ENCODE measurements around the gene TRMT1L.
"Not testable (repeated sequence)": the region's sequence is repeated elsewhere in the genome, so short reads cannot be mapped to it uniquely, and the experiment has no call there.

The TRMT1L gene

GRCh38 chr1:185156854-185157598, at the start of gene TRMT1L, which contains the start of gene SWT1:
Gene TRMT1L (minus strand): TSS chr1:185156953. CDS start chr1:185156712, 241 bp downstream.
Gene SWT1 (plus strand): TSS chr1:185157167. CDS start chr1:185160842, 3,675 bp downstream.
- Mint-ChIP-seq H3K9me3 (no peaks in the 10 kb centered on the region), H3K4me3 (peak within 1 kb of the TSS; percentile 89), H3K36me3 (ENCODE audit: low read depth) (peaks cover 30% of the 10 kb centered on the region), H3K4me1 (ENCODE audit: low read depth) (peaks cover 41% of the 10 kb centered on the region), H3K27me3 (no peaks in the 10 kb centered on the region), H3K27ac (peak within 1 kb of the TSS; percentile 99)
- intact Hi-C loops (cut with micrococcal nuclease), result loop anchor here (2.0 to 5.0 kb wide), 3 partner anchors 110 to 402 kb away; partner anchors contain the start of genes EDEM3, IVNS1ABP and RNF2

- Mint-ChIP-seq H3K9me3 (peaks cover 35% of the 10 kb centered on the region), H3K4me1 (ENCODE audit: low read depth) (no peaks in the 10 kb centered on the region), H3K4me3 (no peak overlapping the region), H3K27ac (no peak overlapping the region), H3K36me3 (ENCODE audit: low read depth) (peaks cover 45% of the 10 kb centered on the region), H3K27me3 (no peaks in the 10 kb centered on the region)
- intact Hi-C loops (cut with micrococcal nuclease), result no loop called here
These were observed 44.1 kb upstream of the TRMT1L start for GRCh38 chr1:185200889-185201288.

DNA sequence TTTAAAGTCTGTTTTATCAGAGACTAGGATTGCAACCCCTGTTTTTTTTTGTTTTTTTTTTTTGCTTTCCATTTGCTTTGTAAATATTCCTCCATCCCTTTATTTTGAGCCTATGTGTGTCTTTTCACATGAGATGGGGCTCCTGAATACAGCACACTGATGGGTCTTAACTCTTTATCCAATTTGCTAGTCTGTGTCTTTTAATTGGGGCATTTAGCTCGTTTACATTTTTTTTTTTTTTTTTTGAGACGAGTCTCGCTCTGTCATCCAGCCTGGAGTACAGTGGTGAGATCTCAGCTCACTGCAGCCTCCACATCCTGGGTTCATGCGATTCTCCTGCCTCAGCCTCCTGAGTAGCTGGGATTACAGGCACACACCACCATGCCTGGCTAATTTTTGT, 42.0 kb upstream of the TRMT1L start:
- H3K4me1 Mint-ChIP-seq (ENCODE audit: low read depth); H3K27me3 Mint-ChIP-seq; H3K4me3 Mint-ChIP-seq; intact Hi-C loops (cut with micrococcal nuclease); H3K27ac Mint-ChIP-seq: not testable (repeated sequence)
- peaks cover 63% of the 10 kb centered on the region for H3K36me3 Mint-ChIP-seq (ENCODE audit: low read depth)
- H3K9me3 Mint-ChIP-seq, result peaks cover 35% of the 10 kb centered on the region

DNA sequence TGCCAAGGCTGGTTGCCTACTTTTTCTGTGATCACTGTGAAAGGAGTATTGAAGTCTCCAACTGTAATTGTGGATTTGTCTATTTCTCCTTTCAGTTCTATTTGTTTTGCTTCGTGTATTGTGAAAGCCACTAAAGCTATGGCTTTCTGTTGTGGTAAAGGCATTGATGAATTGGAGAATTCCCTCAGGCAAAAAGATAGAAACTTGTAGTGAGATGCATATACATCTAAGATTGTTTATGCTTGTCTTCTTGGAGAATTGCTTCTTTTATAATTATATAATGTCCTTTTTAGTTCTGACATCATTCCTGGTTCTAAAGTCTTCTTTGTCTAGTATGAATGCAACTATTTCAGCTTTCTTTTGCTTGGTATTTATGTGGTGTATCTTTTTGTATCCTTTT, 37.0 kb upstream of the TRMT1L start:
- H3K4me1 Mint-ChIP-seq (ENCODE audit: low read depth), result no peaks in the 10 kb centered on the region
- no peak overlapping the region for H3K27ac Mint-ChIP-seq
- H3K27me3 Mint-ChIP-seq, result no peaks in the 10 kb centered on the region
- intact Hi-C loops (cut with micrococcal nuclease), result no loop called here
- H3K9me3 Mint-ChIP-seq, result peaks cover 15% of the 10 kb centered on the region
- peaks cover 62% of the 10 kb centered on the region for H3K36me3 Mint-ChIP-seq (ENCODE audit: low read depth)
- no peak overlapping the region for H3K4me3 Mint-ChIP-seq

GRCh38 chr1:185170291-185170848, 13.6 kb upstream of the TRMT1L start:
- peaks cover 5% of the 10 kb centered on the region for H3K4me1 Mint-ChIP-seq (ENCODE audit: low read depth)
- peaks cover 58% of the 10 kb centered on the region for H3K36me3 Mint-ChIP-seq (ENCODE audit: low read depth)
- no peaks in the 10 kb centered on the region for H3K27me3 Mint-ChIP-seq
- intact Hi-C loops (cut with micrococcal nuclease), result loop anchor here (2.0 to 5.0 kb wide), 2 partner anchors 188 to 366 kb away; no protein-coding TSS in a partner anchor
- H3K4me3 Mint-ChIP-seq, result no peak overlapping the region
- no peak overlapping the region for H3K27ac Mint-ChIP-seq
- no peaks in the 10 kb centered on the region for H3K9me3 Mint-ChIP-seq

- intact Hi-C loops (cut with micrococcal nuclease), result no loop called here
- Mint-ChIP-seq H3K4me1 (ENCODE audit: low read depth) (peaks cover 5% of the 10 kb centered on the region), H3K36me3 (ENCODE audit: low read depth) (peaks cover 74% of the 10 kb centered on the region), H3K27me3 (no peaks in the 10 kb centered on the region), H3K4me3 (no peak overlapping the region), H3K27ac (peak overlapping the region; percentile 21), H3K9me3 (no peaks in the 10 kb centered on the region)
These were observed 9.4 kb upstream of the TRMT1L start for GRCh38 chr1:185166106-185166505.

DNA sequence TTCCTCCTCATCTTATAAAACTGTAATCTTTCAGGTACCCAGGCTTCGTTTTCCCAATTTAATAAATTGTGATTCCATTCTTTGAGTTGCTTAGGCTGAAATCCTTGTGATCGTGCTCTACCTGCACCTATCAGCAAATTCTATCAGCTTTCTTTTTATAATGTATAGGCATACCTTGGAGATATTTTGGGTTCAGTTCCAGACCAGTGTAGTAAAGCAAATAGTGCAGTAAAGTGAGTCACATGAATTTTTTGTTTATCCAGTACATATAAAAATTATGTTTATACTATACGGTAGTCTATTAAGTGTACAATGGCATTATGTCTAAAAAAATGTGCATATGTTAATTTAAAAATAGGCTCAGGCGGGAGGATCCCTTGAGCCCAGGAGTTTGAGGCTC, 5.7 kb upstream of the TRMT1L start:
- H3K27ac Mint-ChIP-seq, result no peak overlapping the region
- intact Hi-C loops (cut with micrococcal nuclease), result no loop called here
- no peaks in the 10 kb centered on the region for H3K9me3 Mint-ChIP-seq
- H3K4me1 Mint-ChIP-seq (ENCODE audit: low read depth), result peaks cover 17% of the 10 kb centered on the region
- H3K27me3 Mint-ChIP-seq, result no peaks in the 10 kb centered on the region
- no peak overlapping the region for H3K4me3 Mint-ChIP-seq
- peaks cover 57% of the 10 kb centered on the region for H3K36me3 Mint-ChIP-seq (ENCODE audit: low read depth)

DNA sequence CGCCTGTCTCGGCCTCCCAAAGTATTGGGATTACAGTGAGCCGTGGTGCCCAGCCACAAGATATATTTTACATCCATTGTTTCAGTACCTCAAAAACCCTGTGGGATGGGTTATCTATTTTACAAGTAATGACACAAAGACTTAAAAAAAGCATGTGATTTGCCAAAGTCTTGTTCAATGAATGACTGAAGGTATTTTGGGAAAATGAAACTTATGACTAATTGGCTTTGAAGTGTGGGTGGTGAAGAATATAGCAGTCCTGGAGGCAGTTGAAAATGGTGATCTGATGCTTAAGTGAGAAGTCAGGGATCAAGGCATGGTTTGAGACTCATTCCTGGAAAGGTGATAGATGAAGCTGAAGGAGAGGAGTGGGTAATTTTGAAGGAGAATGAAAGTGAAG, 3.2 kb upstream of the TRMT1L start:
- Mint-ChIP-seq H3K36me3 (ENCODE audit: low read depth) (peaks cover 51% of the 10 kb centered on the region), H3K4me1 (ENCODE audit: low read depth) (peaks cover 21% of the 10 kb centered on the region), H3K27me3 (no peaks in the 10 kb centered on the region), H3K9me3 (no peaks in the 10 kb centered on the region), H3K4me3 (no peak overlapping the region), H3K27ac (no peak overlapping the region)
- intact Hi-C loops (cut with micrococcal nuclease), result loop anchor here (5.0 kb wide), 2 partner anchors 113 to 157 kb away; partner anchors contain the start of genes IVNS1ABP and RNF2

- no peaks in the 10 kb centered on the region for H3K9me3 Mint-ChIP-seq
- H3K4me3 Mint-ChIP-seq, result no peak overlapping the region
- no peak overlapping the region for H3K27ac Mint-ChIP-seq
- H3K27me3 Mint-ChIP-seq, result no peaks in the 10 kb centered on the region
- intact Hi-C loops (cut with micrococcal nuclease), result loop anchor here (5.0 kb wide), 2 partner anchors 111 to 159 kb away; partner anchors contain the start of genes IVNS1ABP and RNF2
- H3K4me1 Mint-ChIP-seq (ENCODE audit: low read depth), result peaks cover 24% of the 10 kb centered on the region
- H3K36me3 Mint-ChIP-seq (ENCODE audit: low read depth), result peaks cover 39% of the 10 kb centered on the region
These were observed 2.0 kb upstream of the TRMT1L start for GRCh38 chr1:185158800-185159199.

- H3K27me3 Mint-ChIP-seq, result no peaks in the 10 kb centered on the region
- intact Hi-C loops (cut with micrococcal nuclease), result loop anchor here (2.0 to 5.0 kb wide), 3 partner anchors 111 to 403 kb away; partner anchors contain the start of genes EDEM3, IVNS1ABP and RNF2
- peaks cover 33% of the 10 kb centered on the region for H3K4me1 Mint-ChIP-seq (ENCODE audit: low read depth)
- H3K9me3 Mint-ChIP-seq, result no peaks in the 10 kb centered on the region
- peaks cover 30% of the 10 kb centered on the region for H3K36me3 Mint-ChIP-seq (ENCODE audit: low read depth)
- peak overlapping the region; percentile 99 for H3K27ac Mint-ChIP-seq
- peak overlapping the region; percentile 89 for H3K4me3 Mint-ChIP-seq
These were observed 1.1 kb upstream of the TRMT1L start for GRCh38 chr1:185157599-185158412.

DNA sequence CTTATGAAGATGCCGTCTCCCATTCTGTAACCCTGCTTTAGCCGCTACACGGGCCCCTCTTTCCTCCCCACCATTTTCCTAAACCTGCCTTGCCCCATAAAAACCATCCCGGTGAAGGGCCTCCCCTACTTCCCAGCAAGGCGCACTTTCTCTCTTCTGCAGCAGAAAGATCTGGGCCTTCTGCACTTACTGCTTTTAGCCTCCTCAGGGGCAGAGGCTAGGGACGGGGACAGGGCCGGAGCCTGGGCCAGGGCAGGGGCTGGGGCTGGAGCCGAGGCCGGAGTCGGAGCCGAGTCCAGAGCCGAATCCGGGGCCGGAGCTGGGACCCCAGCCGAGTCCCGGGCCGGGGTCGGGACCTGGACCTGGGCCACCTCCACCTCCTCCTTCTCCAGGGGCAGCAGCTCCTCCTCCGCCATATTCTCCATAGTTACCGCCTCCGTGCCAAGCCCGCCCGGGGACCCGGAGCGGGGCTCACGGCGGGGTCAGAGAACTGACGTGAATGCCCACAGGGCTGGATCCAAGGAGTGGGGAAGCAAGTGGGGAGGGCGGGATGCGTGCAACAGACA, 382 bp downstream of the TRMT1L start:
- H3K4me1 Mint-ChIP-seq (ENCODE audit: low read depth), result peaks cover 41% of the 10 kb centered on the region
- intact Hi-C loops (cut with micrococcal nuclease), result loop anchor here (2.0 to 5.0 kb wide), 3 partner anchors 109 to 402 kb away; partner anchors contain the start of genes EDEM3, IVNS1ABP and RNF2
- H3K27ac Mint-ChIP-seq, result peak overlapping the region; percentile 99
- no peaks in the 10 kb centered on the region for H3K27me3 Mint-ChIP-seq
- peak overlapping the region; percentile 89 for H3K4me3 Mint-ChIP-seq
- no peaks in the 10 kb centered on the region for H3K9me3 Mint-ChIP-seq
- H3K36me3 Mint-ChIP-seq (ENCODE audit: low read depth), result peaks cover 27% of the 10 kb centered on the region

DNA sequence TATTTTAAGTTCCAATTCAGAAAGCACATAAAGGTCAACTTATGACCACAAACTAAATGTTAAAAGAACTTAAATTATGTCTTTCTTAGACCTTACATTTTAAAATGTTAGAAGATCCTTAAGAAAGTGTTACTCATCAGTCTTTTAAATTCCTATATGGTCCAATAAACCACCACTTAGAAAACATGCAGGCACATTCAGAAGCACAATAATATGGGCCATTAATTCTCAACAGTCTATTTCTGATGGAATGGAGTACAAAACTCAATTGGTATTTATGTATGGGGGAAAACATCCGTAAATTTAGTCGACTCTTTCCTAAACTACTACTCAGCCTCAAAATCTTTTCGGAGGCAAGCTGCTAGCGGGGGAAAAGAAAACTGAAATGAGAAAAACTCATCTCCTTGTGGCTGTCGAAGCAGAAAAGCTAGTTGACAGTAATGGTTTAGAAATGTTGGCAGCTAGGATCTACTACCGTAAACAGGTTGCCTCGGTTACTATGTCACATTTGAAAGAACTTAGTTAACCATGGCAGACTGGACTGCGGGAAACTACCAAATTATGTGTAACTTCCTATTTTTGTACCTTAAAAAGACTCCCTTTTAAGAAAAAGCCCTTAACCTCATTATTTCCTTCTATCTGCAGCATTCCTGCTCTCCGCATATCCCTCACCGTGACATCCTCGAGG, 1.0 kb downstream of the TRMT1L start:
- H3K27ac Mint-ChIP-seq, result peak overlapping the region; percentile 99
- no peaks in the 10 kb centered on the region for H3K27me3 Mint-ChIP-seq
- H3K36me3 Mint-ChIP-seq (ENCODE audit: low read depth), result peaks cover 30% of the 10 kb centered on the region
- intact Hi-C loops (cut with micrococcal nuclease), result loop anchor here (2.0 to 5.0 kb wide), 3 partner anchors 108 to 401 kb away; partner anchors contain the start of genes EDEM3, IVNS1ABP and RNF2
- H3K9me3 Mint-ChIP-seq, result no peaks in the 10 kb centered on the region
- peaks cover 41% of the 10 kb centered on the region for H3K4me1 Mint-ChIP-seq (ENCODE audit: low read depth)
- H3K4me3 Mint-ChIP-seq, result peak overlapping the region; percentile 89
